Measurements from ENCODE around the gene SLC43A2.
"Not testable (repeated sequence)": the region's sequence is repeated elsewhere in the genome, so short reads cannot be mapped to it uniquely, and the experiment has no call there.

SLC43A2 gene

DNA sequence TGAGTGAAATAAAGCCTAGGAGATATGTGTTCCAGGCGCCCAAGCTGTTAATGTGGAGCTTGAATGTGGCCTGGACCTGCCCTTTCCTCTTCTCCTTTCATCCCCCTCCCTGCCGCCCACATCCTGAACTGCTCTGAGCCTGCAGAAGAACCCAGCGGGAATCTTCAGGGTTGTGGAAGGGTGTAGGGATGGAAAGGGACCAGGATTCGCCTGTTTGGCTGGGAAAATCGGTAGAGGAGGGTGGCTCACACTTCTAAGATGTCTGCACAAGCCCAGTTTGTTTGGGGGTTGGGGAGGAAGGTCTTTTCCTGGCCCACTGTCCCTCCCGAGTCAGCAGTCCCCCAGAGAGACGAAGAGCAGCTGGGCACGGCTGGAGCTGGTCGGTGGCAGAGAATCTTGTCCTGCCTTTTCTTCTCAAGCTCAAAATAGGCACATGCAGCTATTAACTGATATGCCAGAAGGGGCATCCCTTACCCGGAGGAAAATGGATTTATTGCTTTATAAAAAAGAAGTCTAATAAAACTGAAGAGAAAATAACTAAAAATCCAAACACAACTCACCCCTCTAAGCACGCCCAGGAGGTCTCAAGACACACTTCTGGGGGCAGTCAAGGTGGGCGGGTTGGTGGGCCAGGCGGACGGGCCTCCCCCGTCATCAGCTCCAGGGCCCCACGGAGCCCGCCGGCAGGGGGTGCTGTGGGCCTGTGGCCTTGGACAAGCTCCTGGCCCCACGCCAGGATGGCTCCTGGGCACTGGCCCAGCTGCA, 54.5 kb downstream of the SLC43A2 start:
- no peak overlapping the region for H3K4me3 ChIP-seq (ENCODE audit: low read depth, low read length)
- TF ChIP-seq, protein P1, sequence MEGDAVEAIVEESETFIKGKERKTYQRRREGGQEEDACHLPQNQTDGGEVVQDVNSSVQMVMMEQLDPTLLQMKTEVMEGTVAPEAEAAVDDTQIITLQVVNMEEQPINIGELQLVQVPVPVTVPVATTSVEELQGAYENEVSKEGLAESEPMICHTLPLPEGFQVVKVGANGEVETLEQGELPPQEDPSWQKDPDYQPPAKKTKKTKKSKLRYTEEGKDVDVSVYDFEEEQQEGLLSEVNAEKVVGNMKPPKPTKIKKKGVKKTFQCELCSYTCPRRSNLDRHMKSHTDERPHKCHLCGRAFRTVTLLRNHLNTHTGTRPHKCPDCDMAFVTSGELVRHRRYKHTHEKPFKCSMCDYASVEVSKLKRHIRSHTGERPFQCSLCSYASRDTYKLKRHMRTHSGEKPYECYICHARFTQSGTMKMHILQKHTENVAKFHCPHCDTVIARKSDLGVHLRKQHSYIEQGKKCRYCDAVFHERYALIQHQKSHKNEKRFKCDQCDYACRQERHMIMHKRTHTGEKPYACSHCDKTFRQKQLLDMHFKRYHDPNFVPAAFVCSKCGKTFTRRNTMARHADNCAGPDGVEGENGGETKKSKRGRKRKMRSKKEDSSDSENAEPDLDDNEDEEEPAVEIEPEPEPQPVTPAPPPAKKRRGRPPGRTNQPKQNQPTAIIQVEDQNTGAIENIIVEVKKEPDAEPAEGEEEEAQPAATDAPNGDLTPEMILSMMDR (IDR thresholded peaks at IDR 0.05; ENCODE audit: insufficient read depth, low read length, missing control alignments) = peak; percentile 91
- DNase-seq (ENCODE audit: low read depth, low spot score) = no peak
- ChIA-PET POLR2A (interaction anchor here (0.9 kb wide), 1 partner anchor 56 kb away, joined by 3 read pairs; no protein-coding TSS in a partner anchor), CTCF (interaction anchor here (0.6 to 5.6 kb wide), 28 partner anchors 10 to 313 kb away, joined by 3 to 80 read pairs (median 4); partner anchors contain the start of genes INPP5K, PITPNA, RILP and SCARF1)

DNA sequence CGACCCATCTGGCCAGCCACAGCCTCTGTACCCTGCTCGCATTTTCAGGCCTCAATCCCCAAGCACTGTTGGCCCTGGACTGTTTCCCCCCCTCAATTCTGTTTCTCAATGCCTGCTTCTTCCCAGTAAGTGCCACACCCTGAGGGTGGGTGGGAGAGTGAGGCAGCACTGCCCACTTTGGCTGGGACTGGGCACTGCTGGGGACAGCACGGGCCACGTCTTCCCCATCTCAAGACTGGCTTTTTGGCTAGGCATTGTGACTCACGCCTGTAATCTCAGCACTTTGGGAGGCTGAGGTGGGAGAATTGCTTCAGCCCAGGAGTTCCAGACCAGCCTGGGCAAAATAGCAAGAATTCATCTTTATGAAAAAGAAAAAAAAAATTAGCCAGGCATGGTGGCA, 56.0 kb downstream of the SLC43A2 start:
- H3K4me3 ChIP-seq (ENCODE audit: low read depth, low read length); POLR2A ChIA-PET; DNase-seq (ENCODE audit: low read depth, low spot score): not testable (repeated sequence)
- CTCF ChIA-PET = interaction anchor here (2.2 to 5.6 kb wide), 6 partner anchors 9 to 97 kb away, joined by 10 to 80 read pairs (median 16); partner anchors contain the start of genes PITPNA, RILP and SCARF1

DNA sequence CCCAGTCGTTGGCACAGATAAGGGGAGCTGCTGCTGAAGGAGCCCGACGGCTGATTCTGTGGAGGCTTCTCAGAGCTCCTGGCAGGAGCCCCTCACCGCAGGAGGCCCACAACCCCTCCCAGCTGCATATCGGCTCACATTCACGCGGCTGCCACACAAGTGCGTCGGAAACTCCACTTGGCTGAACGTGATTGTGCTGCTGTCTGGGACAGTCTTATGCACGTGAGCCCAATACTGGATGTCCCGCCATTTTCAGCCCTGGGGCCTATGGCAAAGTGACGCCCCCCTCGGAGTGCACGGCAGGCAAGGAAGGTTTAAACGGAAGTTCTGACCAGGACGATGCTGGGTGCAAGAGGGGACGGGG, 57.3 kb downstream of the SLC43A2 start:
- DNase-seq (ENCODE audit: low read depth, low spot score) = no peak
- no peak overlapping the region for H3K4me3 ChIP-seq (ENCODE audit: low read depth, low read length)
- ChIA-PET POLR2A (no interaction called here), CTCF (interaction anchor here (1.0 to 1.4 kb wide), 2 partner anchors 10 to 78 kb away, joined by 3 to 4 read pairs; no protein-coding TSS in a partner anchor)
- TF ChIP-seq, protein P1 (IDR thresholded peaks at IDR 0.05; ENCODE audit: insufficient read depth, low read length, missing control alignments) = no peak

DNA sequence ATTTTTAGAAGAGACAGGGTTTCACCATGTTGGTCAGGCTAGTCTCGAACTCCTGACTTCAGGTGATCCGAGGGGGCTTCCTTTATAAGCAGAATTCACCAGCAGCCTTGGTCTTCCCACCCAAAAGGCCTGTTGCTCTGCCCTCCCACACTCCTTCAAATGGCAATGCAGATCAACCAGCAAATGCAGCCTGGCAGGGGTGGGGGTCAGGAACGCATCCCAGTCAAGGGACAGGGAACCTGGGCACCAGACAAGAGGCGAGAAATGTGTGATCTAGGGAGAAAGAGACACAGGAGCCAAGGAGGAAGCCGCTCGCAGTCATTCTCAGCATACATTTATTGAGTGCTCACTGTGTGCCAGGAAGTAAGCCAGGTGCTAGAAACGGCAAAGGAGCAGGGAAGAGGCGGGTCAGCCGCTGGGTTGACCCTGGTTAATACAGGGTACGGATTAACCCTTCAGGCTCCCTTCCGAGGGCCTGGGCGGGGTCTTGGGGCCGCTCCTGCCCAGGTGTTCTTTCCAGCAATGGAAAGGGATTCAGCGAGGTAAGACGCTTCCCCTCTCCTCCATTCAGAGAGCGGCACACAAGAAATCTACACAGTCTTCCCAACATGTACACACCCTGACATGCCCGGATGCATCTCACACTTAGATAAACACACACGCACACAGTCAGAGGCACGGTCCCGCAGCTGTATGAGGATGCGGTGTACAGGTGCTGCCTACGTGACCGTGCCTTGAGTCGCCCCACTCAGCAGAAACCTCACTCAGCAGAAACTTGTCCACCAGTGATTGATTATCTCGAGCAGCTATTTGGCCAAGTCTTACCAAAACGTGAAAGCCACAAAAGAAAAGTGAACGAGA, 59.5 kb downstream of the SLC43A2 start:
- ChIA-PET POLR2A (no interaction called here), CTCF (interaction anchor here (0.7 kb wide), 1 partner anchor 16 kb away, joined by 3 read pairs; no protein-coding TSS in a partner anchor)
- TF ChIP-seq, protein P1 (IDR thresholded peaks at IDR 0.05; ENCODE audit: insufficient read depth, low read length, missing control alignments) = no peak
- DNase-seq (ENCODE audit: low read depth, low spot score) = no peak
- no peak overlapping the region for H3K4me3 ChIP-seq (ENCODE audit: low read depth, low read length)

DNA sequence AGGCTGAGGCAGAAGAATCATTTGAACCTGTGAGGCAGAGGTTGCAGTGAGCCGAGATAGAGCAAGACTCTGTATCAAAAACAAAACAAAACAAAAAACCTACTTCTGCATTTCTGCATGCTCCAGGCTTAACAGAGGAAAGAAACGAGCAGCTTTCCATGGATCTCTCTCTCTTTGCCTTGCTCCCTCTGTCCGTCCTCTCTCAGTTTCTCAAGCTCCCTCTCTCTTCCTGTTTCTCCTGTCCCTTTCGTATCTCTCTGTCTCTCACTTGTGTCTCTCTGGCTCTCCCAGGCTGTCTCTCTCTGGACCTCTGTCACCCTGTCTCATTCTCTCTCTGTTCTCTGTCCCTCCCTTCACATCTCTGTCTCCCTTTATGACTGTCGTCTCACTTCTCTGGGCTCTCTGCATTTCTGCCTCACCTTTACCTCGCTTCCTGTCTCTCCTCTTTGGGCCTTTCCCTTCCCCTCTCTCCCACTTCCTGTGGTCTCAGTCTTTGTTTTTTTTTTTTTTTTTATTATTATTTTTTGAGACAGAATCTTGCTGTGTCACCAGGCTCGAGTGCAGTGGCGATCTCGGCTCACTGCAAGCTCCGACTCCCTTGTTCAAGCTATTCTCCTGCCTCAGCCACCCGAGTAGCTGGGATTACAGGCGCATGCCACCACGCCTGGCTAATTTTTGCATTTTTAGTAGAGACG, 62.0 kb downstream of the SLC43A2 start:
- TF ChIP-seq, protein P1 (IDR thresholded peaks at IDR 0.05; ENCODE audit: insufficient read depth, low read length, missing control alignments) = no peak
- DNase-seq (ENCODE audit: low read depth, low spot score) = no peak
- POLR2A ChIA-PET = interaction anchor here (0.6 kb wide), 1 partner anchor 18 kb away, joined by 3 read pairs; no protein-coding TSS in a partner anchor
- no peak overlapping the region for H3K4me3 ChIP-seq (ENCODE audit: low read depth, low read length)
- CTCF ChIA-PET = interaction anchor here (1.3 kb wide), 2 partner anchors 16 to 51 kb away, joined by 3 read pairs; no protein-coding TSS in a partner anchor

DNA sequence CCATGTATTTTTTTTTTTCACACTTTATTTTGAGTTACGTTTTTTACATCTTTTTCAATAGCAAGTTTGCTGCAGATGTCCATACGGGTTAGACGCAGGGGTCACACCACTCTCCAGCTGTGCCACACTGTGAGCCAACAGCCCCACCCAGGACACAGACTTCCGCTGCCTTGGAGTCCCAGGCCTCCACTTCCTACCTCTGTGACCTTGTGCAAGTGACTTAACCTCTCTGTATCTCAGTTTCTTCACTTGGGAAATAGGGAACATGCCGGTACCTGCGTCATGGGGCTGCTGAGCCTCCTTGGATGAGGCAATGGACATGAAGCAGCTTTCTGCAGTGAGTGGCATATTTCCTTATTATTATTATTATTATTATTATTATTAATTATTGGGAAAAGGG, 62.8 kb downstream of the SLC43A2 start:
- ChIA-PET CTCF (interaction anchor here (1.3 kb wide), 1 partner anchor 50 kb away, joined by 3 read pairs; no protein-coding TSS in a partner anchor), POLR2A (interaction anchor here (0.6 kb wide), 1 partner anchor 17 kb away, joined by 3 read pairs; no protein-coding TSS in a partner anchor)
- TF ChIP-seq, protein P1 (IDR thresholded peaks at IDR 0.05; ENCODE audit: insufficient read depth, low read length, missing control alignments) = no peak
- no peak overlapping the region for H3K4me3 ChIP-seq (ENCODE audit: low read depth, low read length)
- DNase-seq (ENCODE audit: low read depth, low spot score) = no peak

Data from AG04449 (cell line).